HG03045 (cell line): Measurements from ENCODE around the gene APLF.
"Not testable (repeated sequence)": the region's sequence is repeated elsewhere in the genome, so short reads cannot be mapped to it uniquely, and the experiment has no call there.

Source experiments
- ATAC-seq: cut with Tn5 transposase; IDR thresholded peaks from one replicate; pipeline ENCODE4 v1.9.1; 2021; ENCODE audit warnings: mild to moderate bottlenecking, moderate library complexity; ENCODE audit not compliant: unreplicated experiment

Gene APLF

GRCh38 chr2:68568116-68568515 is 100.7 kb downstream of the APLF start:
- no peak for ATAC-seq

- no peak for ATAC-seq
These were observed 102.2 kb downstream of the APLF start for GRCh38 chr2:68569604-68570003.

GRCh38 chr2:68570434-68570833 is 103.0 kb downstream of the APLF start:
- not testable (repeated sequence) for ATAC-seq

GRCh38 chr2:68574202-68574791 is 106.9 kb downstream of the APLF start:
- ATAC-seq = no peak

- no peak for ATAC-seq
These were observed 109.8 kb downstream of the APLF start for GRCh38 chr2:68577183-68577582.

GRCh38 chr2:68579689-68580088 is 112.3 kb downstream of the APLF start:
- ATAC-seq = no peak

GRCh38 chr2:68588589-68588988 is 121.2 kb downstream of the APLF start:
- ATAC-seq = no peak

- no peak for ATAC-seq
These were observed 122.6 kb downstream of the APLF start for GRCh38 chr2:68589963-68590362.

- ATAC-seq = no peak
These were observed 123.3 kb downstream of the APLF start for GRCh38 chr2:68590702-68591101.

GRCh38 chr2:68591225-68591624 is 123.8 kb downstream of the APLF start:
- ATAC-seq = no peak

GRCh38 chr2:68594041-68594440 is 126.7 kb downstream of the APLF start:
- ATAC-seq = no peak

- no peak for ATAC-seq
These were observed 127.5 kb downstream of the APLF start for GRCh38 chr2:68594674-68595492.

GRCh38 chr2:68595493-68595785 is 128.1 kb downstream of the APLF start:
- ATAC-seq = not testable (repeated sequence)

- ATAC-seq = not testable (repeated sequence)
These were observed 133.1 kb downstream of the APLF start for GRCh38 chr2:68600495-68600894.

- no peak for ATAC-seq
These were observed 135.7 kb downstream of the APLF start for GRCh38 chr2:68603059-68603458.

GRCh38 chr2:68604077-68604476 is 136.7 kb downstream of the APLF start:
- no peak for ATAC-seq

- no peak for ATAC-seq
These were observed 138.6 kb downstream of the APLF start for GRCh38 chr2:68605939-68606338.

GRCh38 chr2:68606759-68607158 is 139.4 kb downstream of the APLF start:
- ATAC-seq = no peak

GRCh38 chr2:68607837-68608236 is 140.5 kb downstream of the APLF start:
- no peak for ATAC-seq

GRCh38 chr2:68612765-68613519 is 145.6 kb downstream of the APLF start:
- ATAC-seq = no peak

GRCh38 chr2:68620772-68621171 is 153.4 kb downstream of the APLF start:
- no peak for ATAC-seq

GRCh38 chr2:68623820-68624219 is 156.4 kb downstream of the APLF start:
- ATAC-seq = no peak
